GM19099 (cell line): ENCODE data around the gene ARHGEF1.

ENCODE experiments used
- POLR2A ChIP-seq: IDR thresholded peaks from 3 replicates; pipeline ENCODE4 v1.6.1; 2011; ENCODE audit warnings: low read depth; ENCODE audit not compliant: insufficient read length; ENCODE audit errors: extremely low read depth

ARHGEF1 gene

DNA sequence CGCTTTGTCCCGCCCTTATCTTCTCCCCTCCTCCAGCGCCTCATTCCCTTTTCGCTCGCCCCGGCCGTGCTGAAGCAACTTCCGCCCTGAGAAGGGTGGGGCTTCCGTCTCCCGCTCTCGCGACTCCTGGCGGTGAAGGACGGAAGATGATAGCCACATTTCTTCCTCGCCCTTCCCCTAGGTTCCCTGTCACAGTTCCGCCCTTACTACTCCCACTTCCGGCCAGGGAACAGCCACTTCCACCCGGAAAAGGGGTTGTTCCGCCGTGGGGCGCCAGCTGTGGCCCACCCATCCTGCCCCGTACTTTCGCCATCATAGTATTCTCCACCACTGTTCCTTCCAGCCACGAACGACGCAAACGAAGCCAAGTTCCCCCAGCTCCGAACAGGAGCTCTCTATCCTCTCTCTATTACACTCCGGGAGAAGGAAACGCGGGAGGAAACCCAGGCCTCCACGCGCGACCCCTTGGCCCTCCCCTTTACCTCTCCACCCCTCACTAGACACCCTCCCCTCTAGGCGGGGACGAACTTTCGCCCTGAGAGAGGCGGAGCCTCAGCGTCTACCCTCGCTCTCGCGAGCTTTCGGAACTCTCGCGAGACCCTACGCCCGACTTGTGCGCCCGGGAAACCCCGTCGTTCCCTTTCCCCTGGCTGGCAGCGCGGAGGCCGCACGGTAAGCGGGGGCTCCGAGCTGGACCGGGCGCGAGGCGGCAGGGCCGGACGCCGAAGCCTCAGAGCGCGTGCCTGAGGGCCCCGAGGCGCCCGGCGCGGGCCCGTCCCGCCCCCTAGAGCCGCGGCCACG lies 23.2 kb upstream of the ARHGEF1 start, which contains the start of gene RPS19:
Gene RPS19 (plus strand): TSS at position 638 of the 801 bp plus-strand sequence. CDS start 520 bp downstream, outside the sequence.
- peak; percentile 98 for TF ChIP-seq POLR2A

DNA sequence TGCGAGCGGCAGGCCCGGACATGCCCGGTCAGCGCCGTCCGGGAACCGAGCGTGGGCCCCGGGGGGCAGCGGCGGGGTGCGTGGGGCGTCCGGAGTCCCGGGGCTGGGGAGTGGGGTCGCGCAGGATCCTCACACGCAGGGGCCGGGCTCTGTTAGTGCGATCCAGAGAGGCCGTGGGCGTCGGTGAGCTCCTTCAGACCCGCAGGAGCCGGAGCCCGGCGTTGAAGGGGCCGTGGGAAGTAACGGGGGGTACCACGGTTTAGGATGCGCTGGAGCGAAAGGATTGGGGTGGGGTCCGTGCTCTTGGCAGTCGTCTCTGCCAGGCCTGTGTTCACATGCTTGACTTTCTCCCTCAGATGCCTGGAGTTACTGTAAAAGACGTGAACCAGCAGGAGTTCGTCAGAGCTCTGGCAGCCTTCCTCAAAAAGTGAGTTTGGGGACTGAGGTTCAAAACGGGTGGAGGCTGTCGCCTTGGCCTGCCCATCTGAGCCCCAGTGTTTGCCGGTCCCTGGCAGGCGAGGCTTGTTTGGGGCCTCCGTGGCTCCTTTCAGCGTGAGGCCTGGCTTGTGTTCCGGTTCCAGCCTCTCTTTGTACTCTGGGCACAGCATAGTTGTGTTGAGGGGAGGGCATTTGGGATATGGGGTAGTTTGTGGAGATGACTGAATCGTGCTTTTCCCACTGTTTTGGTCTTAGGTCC lies 22.4 kb upstream of the ARHGEF1 start:
- no peak for TF ChIP-seq POLR2A

DNA sequence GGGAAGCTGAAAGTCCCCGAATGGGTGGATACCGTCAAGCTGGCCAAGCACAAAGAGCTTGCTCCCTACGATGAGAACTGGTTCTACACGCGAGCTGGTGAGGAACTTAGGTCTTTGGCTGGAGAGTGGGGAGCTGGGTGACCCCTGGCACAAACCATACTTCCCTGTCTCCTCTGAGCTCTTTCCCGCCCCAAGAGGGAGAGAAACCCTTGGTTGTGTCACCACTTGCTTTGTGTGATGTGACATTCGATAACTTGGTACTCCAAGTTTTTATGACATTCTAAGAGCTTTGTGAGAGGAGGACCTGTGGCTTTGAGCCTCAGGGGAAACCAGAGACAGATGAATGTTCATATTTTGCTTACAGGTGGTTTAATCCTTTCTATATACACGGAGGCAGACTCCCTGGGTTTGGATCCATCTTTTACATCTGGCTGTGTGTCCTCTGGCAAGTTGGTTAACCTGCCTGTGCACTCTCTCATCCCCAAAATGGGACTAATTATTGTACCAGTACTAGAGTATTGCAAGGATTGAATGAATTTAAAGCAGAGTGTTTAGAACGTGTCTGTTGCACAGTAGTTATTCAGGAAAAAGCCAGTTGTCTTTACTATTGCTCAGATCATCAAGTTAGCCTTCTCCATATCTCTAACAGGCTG lies 21.7 kb upstream of the ARHGEF1 start:
- TF ChIP-seq POLR2A, result no peak

DNA sequence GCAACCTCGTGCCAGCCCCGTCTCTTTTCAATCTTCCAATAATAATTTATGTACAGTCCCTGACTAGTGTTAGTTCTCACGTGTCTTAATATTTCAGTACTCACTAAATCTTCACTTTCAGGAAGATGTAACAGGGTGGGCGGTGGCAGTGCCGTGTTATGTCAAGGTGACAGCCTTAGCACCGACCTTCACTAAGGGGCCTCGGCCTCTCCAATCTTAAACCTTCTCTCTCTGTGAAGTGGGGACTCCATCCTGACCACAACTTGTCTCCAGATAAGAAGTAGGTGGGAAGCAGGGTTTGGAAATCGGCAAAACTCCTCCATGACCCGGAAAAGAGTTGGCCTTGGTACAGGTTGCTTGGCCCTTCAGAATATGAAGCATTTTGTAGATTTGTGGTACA lies 21.1 kb upstream of the ARHGEF1 start:
- TF ChIP-seq POLR2A, result no peak

GRCh38 chr19:41862445-41862986 lies 20.5 kb upstream of the ARHGEF1 start:
- peak; percentile 3 for TF ChIP-seq POLR2A

- TF ChIP-seq POLR2A, result no peak
Observed at GRCh38 chr19:41863209-41863931, 19.6 kb upstream of the ARHGEF1 start.

DNA sequence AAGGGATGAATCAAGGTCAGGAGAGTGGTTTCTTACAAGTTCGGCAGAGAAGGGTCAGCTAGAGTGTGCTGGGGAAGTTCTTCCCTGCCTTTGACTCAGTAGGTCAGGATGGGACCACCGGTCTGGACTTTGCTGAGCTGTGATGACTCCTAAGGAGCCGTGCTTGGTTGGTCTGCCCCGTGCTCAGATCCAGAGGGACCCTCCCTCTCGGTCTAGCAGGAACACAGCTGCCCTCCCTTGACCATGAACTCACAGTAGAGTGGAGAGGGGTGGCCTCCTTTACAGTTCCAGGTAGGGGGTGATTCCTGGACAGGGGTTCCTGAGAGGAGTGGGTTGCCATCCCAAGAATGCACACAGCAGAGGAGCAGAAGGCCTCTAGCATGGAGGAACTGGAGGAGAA lies 18.6 kb upstream of the ARHGEF1 start:
- no peak for TF ChIP-seq POLR2A

DNA sequence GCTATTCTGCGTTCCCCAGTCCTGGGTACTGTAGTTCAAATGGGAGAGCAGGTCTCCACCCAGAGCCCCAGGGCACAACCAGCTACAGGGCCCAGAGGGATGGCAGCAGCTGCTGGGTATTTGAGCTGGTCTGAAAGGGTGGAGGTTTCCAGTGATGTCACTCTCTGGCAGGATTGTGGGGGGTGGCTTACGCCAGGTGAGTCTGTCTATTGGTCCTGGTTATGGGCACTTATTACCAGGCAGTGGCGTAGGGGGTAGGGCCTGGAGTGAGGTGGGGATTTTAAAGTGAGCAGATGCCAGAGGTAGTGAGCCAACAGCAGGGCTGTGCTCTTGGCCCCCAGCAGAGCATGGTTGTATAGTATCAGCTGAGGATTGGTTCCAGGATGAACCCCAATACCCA lies 16.7 kb upstream of the ARHGEF1 start:
- TF ChIP-seq POLR2A, result no peak

GRCh38 chr19:41868120-41868988 lies 14.6 kb upstream of the ARHGEF1 start:
- TF ChIP-seq POLR2A, result peak; percentile 27

- no peak for TF ChIP-seq POLR2A
Observed at GRCh38 chr19:41868989-41869300, 14.0 kb upstream of the ARHGEF1 start.

GRCh38 chr19:41869374-41869955 lies 13.5 kb upstream of the ARHGEF1 start:
- no peak for TF ChIP-seq POLR2A

DNA sequence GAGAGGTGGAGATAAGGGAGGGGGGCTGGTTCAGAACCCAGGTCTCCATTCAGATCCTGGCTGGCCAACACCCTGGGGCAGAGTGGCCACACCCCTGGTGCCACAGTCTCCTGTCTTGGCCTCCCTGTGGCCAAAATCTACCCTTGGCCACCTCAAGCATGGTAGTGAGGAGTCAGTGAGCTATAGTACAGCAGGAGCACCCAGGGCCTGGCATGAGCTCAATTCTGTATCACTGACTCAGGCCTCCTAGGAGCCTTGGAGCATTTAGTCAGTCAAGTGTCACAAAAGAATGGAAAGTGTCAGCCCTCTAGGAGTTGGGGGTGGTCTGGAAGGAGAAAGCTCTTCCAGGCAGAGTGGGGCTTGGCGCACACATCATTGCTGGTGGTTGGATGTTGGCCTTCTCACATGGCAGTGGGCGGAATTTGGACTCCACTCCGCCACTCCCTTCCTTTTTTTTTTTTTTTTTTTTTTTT lies 12.5 kb upstream of the ARHGEF1 start:
- no peak for TF ChIP-seq POLR2A

DNA sequence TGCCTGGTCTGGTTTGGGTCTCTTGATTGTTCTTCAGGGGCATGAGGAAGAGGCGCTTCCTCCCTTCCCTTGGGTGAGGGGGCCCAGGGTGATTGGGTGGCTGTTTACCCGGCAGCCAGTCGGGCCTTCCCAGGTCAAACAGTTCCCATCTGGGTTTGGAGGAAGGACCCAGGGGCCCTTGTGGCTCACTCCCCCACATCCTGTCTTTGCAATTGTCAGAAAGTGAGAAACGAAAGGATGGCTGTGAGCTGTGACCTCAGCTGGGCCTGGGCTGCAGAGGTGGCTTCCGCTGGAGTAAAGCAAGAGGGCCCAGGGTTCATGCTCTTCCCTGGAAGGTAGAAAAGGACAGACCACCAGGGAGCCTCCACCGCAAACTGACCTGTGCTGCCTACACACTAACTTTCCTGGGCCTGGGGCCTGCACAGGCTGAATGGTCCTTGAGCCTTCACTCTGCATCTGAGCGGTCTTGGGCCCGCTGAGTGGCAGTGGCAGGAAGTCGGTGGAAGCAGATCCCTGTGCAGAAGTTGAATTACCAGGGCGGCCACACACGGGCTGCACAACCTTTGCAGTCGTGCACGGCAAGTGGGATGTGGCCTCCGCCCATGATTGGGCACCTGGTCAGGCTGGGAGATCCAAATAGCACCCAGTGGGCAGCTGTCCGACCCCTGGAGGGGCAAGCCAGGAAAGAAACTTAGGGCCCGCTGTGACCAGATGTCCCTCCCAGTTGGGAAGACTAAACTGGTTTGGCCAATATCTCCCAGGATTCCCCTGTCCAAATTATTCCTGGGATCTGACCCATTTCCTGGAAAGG lies 11.2 kb upstream of the ARHGEF1 start:
- TF ChIP-seq POLR2A, result peak; percentile 45
